Psoas muscle (tissue), 8 donors: ENCODE measurements around the gene ZFHX3. TPM values are rescaled to one million over a fixed set of nuclear protein-coding genes. Genes with fewer than 3 reads are reported as not detected.
A peak's percentile ranks its signal among the peaks of the same experiment; 100 is the strongest.

Experiments used
- ATAC-seq, 4 donors: fragments of 200-7000 bp; cut with Tn5 transposase; one replicate each; pipeline ENCODE4 v1.9.1; 2020; ENCODE audit warnings: moderate library complexity in 3 of 4, mild to moderate bottlenecking in 2 of 4
- DNase-seq, 2 donors: peaks; one replicate each; pipeline ENCODE4 v3.0.0-alpha.2; 2020
- H3K27ac ChIP-seq: fragments of 200-600 bp; one replicate; pipeline ENCODE4 v1.8.0; 2022
- H3K27me3 ChIP-seq, 3 donors: fragments of 200-600 bp in 1 of 3; one replicate each; pipeline versions ENCODE4 v1.6.1 to v1.8.0; 2013 to 2022; ENCODE audit warnings: low read length in 2 of 3, mild to moderate bottlenecking in 2 of 3, moderate library complexity in 1 of 3; ENCODE audit not compliant: insufficient read depth in 3 of 3
- H3K36me3 ChIP-seq, 2 donors: fragments of 200-600 bp in 1 of 2; one replicate each; pipeline versions ENCODE4 v1.6.1 to v1.8.0; 2013 to 2022; ENCODE audit warnings: low read depth in 1 of 2, mild to moderate bottlenecking in 1 of 2, moderate library complexity in 1 of 2; ENCODE audit not compliant: insufficient read depth in 1 of 2
- H3K4me1 ChIP-seq: fragments of 200-600 bp; one replicate; pipeline ENCODE4 v1.8.0; 2022
- H3K4me3 ChIP-seq: fragments of 200-600 bp; one replicate; pipeline ENCODE4 v1.8.0; 2022; ENCODE audit warnings: mild to moderate bottlenecking
- H3K9me3 ChIP-seq: fragments of 200-600 bp; one replicate; pipeline ENCODE4 v1.8.0; 2022
- WGBS, 3 donors: extraction: QIAGEN DNeasy Blood & Tissue Kit; methylation state at CpG; one replicate each; pipeline versions ENCODE4 v1.1.6 to v1.1.7; 2013; 5-methylcytosine and 5-hydroxymethylcytosine counted together
- intact Hi-C, 2 donors: fragments of 100-400 bp; cut with DNase I; formaldehyde crosslinking; loops; one replicate each; pipeline versions ENCODE4 v1.11.0 to v1.14.2; 2022
- polyA plus RNA-seq, 3 donors: library from polyadenylated mRNA; stranded (reverse); fragments of 200-250 nt; gene quantifications; one replicate each; pipeline ENCODE4 v1.2.3, GENCODE V29; 2013
- total RNA-seq, 4 donors: library from RNA; stranded (reverse); fragmentation: NEBNext Ultra II Directional in 2 of 4; extraction: Animal tissue kit (Norgen Biotek cat#: 25700) in 2 of 4; gene quantifications; one replicate each; pipeline versions ENCODE4 v1.2.1 to v1.2.4, GENCODE V29; 2021 to 2023
- TF ChIP-seq, protein P1 (sequence below): fragments of 200-600 bp; IDR thresholded peaks from one replicate; pipeline ENCODE4 v1.8.0; 2022; ENCODE audit warnings: antibody characterized with exemption
- donor health status: healthy with polysubstance abuse.
- donor health status: DM: no; HTN: no; CAD: no; lungs with moderate emphysema.
- donor health status: Bipolar disorder and iron deficiency.
- donor health status: healthy.
- donor health status: DM: yes; HTN: yes; CAD: no.
- donor health status: DM: no; HTN: no; CAD: no.
- donor health status: DM: no; HTN: no; CAD: no.
- donor health status: DM: yes; HTN: yes; CAD: no.

The ZFHX3 gene
- total and polyA plus RNA-seq, 7 donors, result 3.3 to 36.9 (median 11.5) TPM

GRCh38 chr16:72987480-72987901, 60.4 kb downstream of the ZFHX3 start:
- Histone ChIP-seq H3K4me3 (no peak overlapping the region), H3K27ac (peak overlapping the region; percentile 97), H3K36me3 (no peaks in the 10 kb centered on the region), H3K9me3 (no peaks in the 10 kb centered on the region), H3K4me1 (peaks cover 90% of the 10 kb centered on the region), H3K27me3 (no peaks in the 10 kb centered on the region)
- no peak for ATAC-seq
- intact Hi-C loops, result loop anchor here (5.0 kb wide), 3 partner anchors 40 to 60 kb away; partner anchors contain the start of gene ZFHX3 (in 1 of the 2)
- TF ChIP-seq, protein P1, sequence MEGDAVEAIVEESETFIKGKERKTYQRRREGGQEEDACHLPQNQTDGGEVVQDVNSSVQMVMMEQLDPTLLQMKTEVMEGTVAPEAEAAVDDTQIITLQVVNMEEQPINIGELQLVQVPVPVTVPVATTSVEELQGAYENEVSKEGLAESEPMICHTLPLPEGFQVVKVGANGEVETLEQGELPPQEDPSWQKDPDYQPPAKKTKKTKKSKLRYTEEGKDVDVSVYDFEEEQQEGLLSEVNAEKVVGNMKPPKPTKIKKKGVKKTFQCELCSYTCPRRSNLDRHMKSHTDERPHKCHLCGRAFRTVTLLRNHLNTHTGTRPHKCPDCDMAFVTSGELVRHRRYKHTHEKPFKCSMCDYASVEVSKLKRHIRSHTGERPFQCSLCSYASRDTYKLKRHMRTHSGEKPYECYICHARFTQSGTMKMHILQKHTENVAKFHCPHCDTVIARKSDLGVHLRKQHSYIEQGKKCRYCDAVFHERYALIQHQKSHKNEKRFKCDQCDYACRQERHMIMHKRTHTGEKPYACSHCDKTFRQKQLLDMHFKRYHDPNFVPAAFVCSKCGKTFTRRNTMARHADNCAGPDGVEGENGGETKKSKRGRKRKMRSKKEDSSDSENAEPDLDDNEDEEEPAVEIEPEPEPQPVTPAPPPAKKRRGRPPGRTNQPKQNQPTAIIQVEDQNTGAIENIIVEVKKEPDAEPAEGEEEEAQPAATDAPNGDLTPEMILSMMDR, result no peak
- 41 to 70% (median 42%) methylated on average over 3 of the region's 3 CpGs for WGBS, 3 donors
- DNase-seq, result no peak

DNA sequence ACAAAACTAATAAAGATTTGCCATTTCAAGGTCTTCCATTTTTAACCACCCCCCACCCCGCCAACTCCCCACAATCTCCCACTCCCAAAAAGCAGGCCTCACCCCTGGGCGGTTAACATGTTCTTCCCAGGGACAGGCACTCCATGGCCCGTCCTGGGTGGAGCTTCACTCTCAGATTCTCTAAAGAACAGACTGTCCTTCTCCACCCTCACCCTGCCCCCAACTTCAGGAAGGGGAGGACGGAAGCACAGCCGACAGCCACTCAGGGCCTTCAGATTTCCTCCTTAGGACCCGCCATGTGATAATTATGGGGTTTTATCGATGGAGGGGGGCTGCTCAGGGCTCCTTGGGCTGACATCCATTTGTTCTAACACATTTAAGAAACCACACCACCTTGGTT, 61.9 kb downstream of the ZFHX3 start:
- WGBS, 3 donors, result 20 to 36% (median 28%) methylated on average over 7 of the region's 7 CpGs
- peaks cover 78% of the 10 kb centered on the region for H3K4me1 ChIP-seq
- DNase-seq, result peak; percentile 81 to 91
- peak overlapping the region; percentile 97 for H3K27ac ChIP-seq
- peak overlapping the region; percentile 43 for H3K4me3 ChIP-seq
- H3K9me3 ChIP-seq, result no peaks in the 10 kb centered on the region
- intact Hi-C loops, result loop anchor here (5.0 kb wide), 3 partner anchors 41 to 61 kb away; partner anchors contain the start of gene ZFHX3 (in 1 of the 2)
- H3K36me3 ChIP-seq, result no peaks in the 10 kb centered on the region
- TF ChIP-seq, protein P1, result no peak
- no peaks in the 10 kb centered on the region for H3K27me3 ChIP-seq
- ATAC-seq, result peak; percentile 48 to 63 (median 56)

DNA sequence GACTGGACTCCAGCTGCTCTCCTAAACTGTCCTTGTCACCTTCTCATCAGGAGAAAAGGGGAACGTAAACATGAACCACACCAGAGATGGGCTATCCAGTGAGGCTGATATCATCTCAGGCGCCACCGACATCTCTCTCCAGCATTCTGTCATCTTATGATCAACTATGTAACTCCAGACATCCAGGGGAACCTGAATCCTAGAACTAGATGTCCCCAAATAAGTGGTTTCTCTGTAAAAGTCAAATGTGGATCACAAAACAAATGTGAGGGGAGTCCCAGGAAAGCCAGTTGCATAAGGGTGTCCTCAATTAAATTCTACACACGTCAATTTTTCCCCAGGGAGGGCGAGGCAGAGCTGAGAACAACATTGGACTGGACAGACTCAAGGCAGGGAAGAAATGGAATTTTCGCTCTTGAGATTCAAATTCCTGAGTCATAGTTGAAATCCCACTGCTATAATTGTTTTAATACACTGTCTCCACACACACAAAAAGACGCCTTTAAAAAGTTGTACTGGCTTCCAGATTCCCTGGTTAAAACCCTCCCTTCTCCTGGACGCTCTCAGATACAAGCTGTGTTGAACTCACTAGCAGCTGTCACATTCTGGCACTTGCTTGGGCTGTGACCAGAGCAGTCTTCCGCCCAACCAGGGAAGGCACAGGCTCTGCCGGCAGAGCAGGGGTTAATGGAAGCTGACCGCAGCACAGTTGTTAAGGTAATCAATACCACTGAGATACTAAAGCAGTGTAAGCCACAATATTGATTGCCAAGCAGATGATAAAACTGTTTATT, 62.6 kb downstream of the ZFHX3 start:
- WGBS, 3 donors, result 16 to 26% (median 18%) methylated on average over 11 of the region's 11 CpGs
- H3K36me3 ChIP-seq, result no peaks in the 10 kb centered on the region
- no peaks in the 10 kb centered on the region for H3K9me3 ChIP-seq
- intact Hi-C loops, result loop anchor here (5.0 kb wide), 3 partner anchors 42 to 62 kb away; partner anchors contain the start of gene ZFHX3 (in 1 of the 2)
- peak overlapping the region; percentile 43 for H3K4me3 ChIP-seq
- TF ChIP-seq, protein P1, result no peak
- peak; percentile 80 to 91 for DNase-seq
- no peaks in the 10 kb centered on the region for H3K27me3 ChIP-seq
- ATAC-seq, result peak; percentile 65 to 72 (median 67)
- H3K27ac ChIP-seq, result peak overlapping the region; percentile 97
- H3K4me1 ChIP-seq, result peaks cover 72% of the 10 kb centered on the region

- peak overlapping the region; percentile 97 for H3K27ac ChIP-seq
- H3K36me3 ChIP-seq, result no peaks in the 10 kb centered on the region
- H3K27me3 ChIP-seq, result no peaks in the 10 kb centered on the region
- no peaks in the 10 kb centered on the region for H3K9me3 ChIP-seq
- ATAC-seq (no peak), DNase-seq (no peak)
- WGBS, 3 donors, result 75 to 98% (median 81%) methylated on average over 2 of the region's 2 CpGs
- no peak overlapping the region for H3K4me3 ChIP-seq
- intact Hi-C loops, result no loop called here
- H3K4me1 ChIP-seq, result peaks cover 62% of the 10 kb centered on the region
- TF ChIP-seq, protein P1, result no peak
Observed at GRCh38 chr16:72983728-72984350, 64.1 kb downstream of the ZFHX3 start.
